A549 (cell line): ENCODE measurements around the gene LLCFC1. TPM values are rescaled to one million over a fixed set of nuclear protein-coding genes. Genes with fewer than 3 reads are reported as not detected.
A peak's percentile ranks its signal among the peaks of the same experiment; 100 is the strongest.

Experiments
- ATAC-seq, 2 experiments: fragments of 200-7000 bp in 1 of 2; fragments of >200 bp in 1 of 2; cut with Nextera tagmentation in 1 of 2; cut with Tn5 transposase in 1 of 2; 3 replicates each; pipeline versions ENCODE4 v1.8.0 to v1.9.1; 2018 to 2020; ENCODE audit warnings: mild to moderate bottlenecking in 1 of 2, moderate library complexity in 1 of 2
- CTCF ChIA-PET: fragments of 300-600 bp; sonication (Branson Sonifier 250); formaldehyde crosslinking; extraction: SDS; loops from one replicate; lab custom pipeline; 2021; ENCODE audit warnings: antibody characterized with exemption, inconsistent platforms; lab: Yijun Ruan, JAX
- POLR2A ChIA-PET: fragments of 350-600 bp; formaldehyde crosslinking; extraction: SDS; loops from one replicate; lab custom pipeline; 2021; ENCODE audit warnings: antibody characterized with exemption, inconsistent platforms; lab: Yijun Ruan, JAX
- DNase-seq, 2 experiments: peaks; one replicate each; pipeline versions ENCODE4 v3.0.0 to v3.0.0-alpha.2; 2011 to 2016; ENCODE audit warnings: low read depth in 1 of 2, low spot score in 1 of 2
- FAIRE-seq: peaks from 2 replicates; lab custom pipeline; 2011; peaks lifted over from hg19 to GRCh38; lab: Jason Lieb, UNC
- H3K27ac ChIP-seq, 2 experiments: fragments of >200 bp; sonication (Bioruptor Twin); formaldehyde crosslinking; 3 replicates each; pipeline ENCODE4 v1.5.1; 2016 to 2017
- H3K4me1 ChIP-seq: fragments of >200 bp; sonication (Bioruptor Twin); formaldehyde crosslinking; 3 replicates; pipeline ENCODE4 v1.6.1; 2016
- H3K4me2 ChIP-seq: fragments of >200 bp; sonication (Bioruptor Twin); formaldehyde crosslinking; 3 replicates; pipeline ENCODE4 v1.6.1; 2016
- H3K4me3 ChIP-seq: fragments of >200 bp; sonication (Bioruptor Twin); formaldehyde crosslinking; 3 replicates; pipeline ENCODE4 v1.5.1; 2016
- H3K9me3 ChIP-seq: fragments of >200 bp; sonication (Bioruptor Twin); formaldehyde crosslinking; 3 replicates; pipeline ENCODE4 v1.6.1; 2016
- BHLHE40 ChIP-seq: IDR thresholded peaks from 2 replicates; pipeline ENCODE4 v1.6.1; 2012; ENCODE audit warnings: low read depth, low read length, inconsistent platforms
- CEBPB ChIP-seq, 2 experiments: fragments of >200 bp in 1 of 2; sonication (Bioruptor Twin) in 1 of 2; formaldehyde crosslinking in 1 of 2; IDR thresholded peaks; 2 replicates each; pipeline ENCODE4 v1.6.1; 2012 to 2016
- EP300 ChIP-seq, 2 experiments: fragments of >200 bp; sonication (Bioruptor Twin); formaldehyde crosslinking; IDR thresholded peaks; 2 replicates in 1 of 2; 3 replicates in 1 of 2; pipeline ENCODE4 v1.6.1; 2016 to 2017
- ESRRA ChIP-seq: fragments of 150-350 bp; IDR thresholded peaks from 2 replicates; pipeline ENCODE4 v1.6.1; 2014; ENCODE audit warnings: mild to moderate bottlenecking, low read length, borderline replicate concordance
- FOSB ChIP-seq: fragments of 250-450 bp; sonication (Bioruptor Pico); IDR thresholded peaks from 2 replicates; pipeline ENCODE4 v1.5.0; 2020; ENCODE audit warnings: mild to moderate bottlenecking, moderate library complexity
- HEYL ChIP-seq: fragments of 250-450 bp; sonication (Bioruptor Pico); IDR thresholded peaks from 2 replicates; pipeline ENCODE4 v1.8.0; 2021; ENCODE audit warnings: mild to moderate bottlenecking, moderate library complexity
- HOXB13 ChIP-seq: fragments of 250-450 bp; sonication (Bioruptor Pico); IDR thresholded peaks from 2 replicates; pipeline ENCODE4 v1.5.0; 2020; ENCODE audit warnings: low read depth, mild to moderate bottlenecking, moderate library complexity
- KDM5A ChIP-seq: fragments of 200-600 bp; sonication (generic); IDR thresholded peaks from 2 replicates; pipeline ENCODE4 v1.6.1; 2016; ENCODE audit warnings: antibody characterized with exemption, mild to moderate bottlenecking
- MAFK ChIP-seq: fragments of 450-650 bp; IDR thresholded peaks from 2 replicates; pipeline ENCODE4 v1.6.1; 2014; ENCODE audit not compliant: partially characterized antibody
- MAZ ChIP-seq: fragments of 150-350 bp; IDR thresholded peaks from 2 replicates; pipeline ENCODE4 v1.6.1; 2014; ENCODE audit warnings: antibody characterized with exemption, low read depth, low read length, borderline replicate concordance
- NFE2L2 ChIP-seq: fragments of 150-350 bp; conservative IDR thresholded peaks from 2 replicates; pipeline ENCODE4 v1.6.1; 2014; ENCODE audit warnings: low read length
- NR3C1 ChIP-seq: fragments of >200 bp; sonication (Bioruptor Twin); formaldehyde crosslinking; IDR thresholded peaks from 3 replicates; pipeline ENCODE4 v1.6.1; 2017
- POLR2A ChIP-seq: IDR thresholded peaks from 2 replicates; pipeline ENCODE4 v1.6.1; 2012; ENCODE audit warnings: mild to moderate bottlenecking, low read length
- SMC3 ChIP-seq: fragments of >200 bp; sonication (Bioruptor Twin); formaldehyde crosslinking; IDR thresholded peaks from 3 replicates; pipeline ENCODE4 v1.6.1; 2018; ENCODE audit warnings: inconsistent platforms
- SREBF2 ChIP-seq: fragments of 450-650 bp; IDR thresholded peaks from 2 replicates; pipeline ENCODE4 v1.6.1; 2014; ENCODE audit warnings: mild to moderate bottlenecking, moderate library complexity
- ZC3H11A ChIP-seq: fragments of 450-650 bp; IDR thresholded peaks from 2 replicates; pipeline ENCODE4 v1.6.1; 2014; ENCODE audit warnings: antibody characterized with exemption, mild to moderate bottlenecking
- WGBS: methylation state at CpG from one replicate; pipeline ENCODE4 v1.1.6; 2017; ENCODE audit errors: missing lambda C conversion rate; 5-methylcytosine and 5-hydroxymethylcytosine counted together
- polyA plus RNA-seq, 4 experiments: library from polyadenylated mRNA; depleted of rRNA in 3 of 4; stranded (reverse); fragments of >200 nt; fragmentation: RNase III in 1 of 4; extraction: RNeasy Plus Mini Kit Qiagen cat#74134 plus additional on column Dnase treatment in 1 of 4; gene quantifications; 2 replicates in 3 of 4; 3 replicates in 1 of 4; pipeline ENCODE4 v1.2.3, GENCODE V29; 2011 to 2017
- TF ChIP-seq, protein P1 (sequence below): fragments of 250-450 bp; sonication (Bioruptor Pico); IDR thresholded peaks from 2 replicates; pipeline ENCODE4 v1.5.0; 2021; ENCODE audit warnings: mild to moderate bottlenecking, moderate library complexity, borderline replicate concordance
- TF ChIP-seq, protein P2 (sequence below): fragments of 150-350 bp; IDR thresholded peaks from 2 replicates; pipeline ENCODE4 v1.6.1; 2014; ENCODE audit warnings: low read depth, mild to moderate bottlenecking, low read length
- TF ChIP-seq, protein P3 (sequence below): fragments of >200 bp; sonication (Bioruptor Twin); formaldehyde crosslinking; IDR thresholded peaks from 3 replicates; pipeline ENCODE4 v1.6.1; 2016
- TF ChIP-seq, protein P4 (sequence below): IDR thresholded peaks from 2 replicates; pipeline ENCODE4 v1.6.1; 2012; ENCODE audit warnings: low read depth, borderline replicate concordance
- TF ChIP-seq, protein P5 (sequence below): fragments of >200 bp; sonication (Bioruptor Twin); formaldehyde crosslinking; IDR thresholded peaks from 2 replicates; pipeline ENCODE4 v1.6.1; 2016

LLCFC1 gene
- polyA plus RNA-seq, 2 of the 4 experiments (the other 2 are of a cell fraction), result not detected

DNA sequence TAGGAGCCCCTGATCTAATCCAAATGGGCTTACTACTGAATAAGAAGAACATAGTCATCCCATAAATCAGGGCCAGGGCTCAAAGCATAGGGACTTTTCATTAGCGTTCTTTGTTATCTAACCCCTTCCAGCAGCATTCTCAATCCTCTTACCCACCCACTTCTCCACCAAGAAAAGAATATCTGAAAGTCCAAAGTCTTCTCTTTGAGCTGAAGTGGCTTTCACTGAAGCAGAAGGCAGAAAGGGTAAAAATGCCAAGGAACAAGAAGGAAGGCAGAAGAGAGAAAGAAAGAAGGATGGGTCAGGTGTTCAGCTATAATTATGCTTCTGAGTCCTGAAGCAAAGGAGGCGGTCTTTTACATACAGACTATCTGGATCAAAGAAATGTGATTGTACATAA is 15.9 kb upstream of the LLCFC1 start:
- TF ChIP-seq SMC3 (no peak), BHLHE40 (no peak), KDM5A (no peak)

DNA sequence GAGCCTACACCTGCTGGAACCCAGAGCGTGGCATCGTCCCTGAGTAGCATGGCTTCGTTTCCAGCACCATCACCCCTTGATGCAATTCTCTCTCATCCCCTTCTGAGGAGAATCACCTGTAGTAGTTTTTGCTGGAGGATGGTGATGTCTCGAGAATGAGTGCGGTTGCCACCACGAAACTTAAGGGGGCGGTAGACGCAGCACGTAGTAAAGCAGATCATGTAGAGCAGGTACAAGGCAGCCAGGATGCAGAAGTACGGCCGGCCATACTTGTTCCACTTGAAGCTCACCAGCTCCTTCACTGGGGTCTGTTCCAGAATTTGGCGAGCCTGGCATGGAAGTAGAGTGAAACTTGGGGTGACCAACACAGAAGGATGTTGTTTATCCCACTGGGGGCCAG is 13.9 kb upstream of the LLCFC1 start:
- CTCF ChIA-PET, result interaction anchor here (1.2 kb wide), 1 partner anchor 290 kb away, joined by 3 read pairs; no protein-coding TSS in a partner anchor
- Histone ChIP-seq H3K4me2 (no peak overlapping the region), H3K9me3 (no peaks in the 10 kb centered on the region), H3K4me1 (no peaks in the 10 kb centered on the region), H3K4me3 (no peak overlapping the region), H3K27ac (no peak overlapping the region)
- POLR2A ChIA-PET, result no interaction called here
- DNase-seq, result no peak
- ATAC-seq, result 0 out of 6 replicates have a peak, but pooled peaks of 1 of the 2 experiments have one; percentile 32
- 23% methylated on average over 12 of the region's 12 CpGs for WGBS
- no peak for FAIRE-seq
- TF ChIP-seq, protein P1, sequence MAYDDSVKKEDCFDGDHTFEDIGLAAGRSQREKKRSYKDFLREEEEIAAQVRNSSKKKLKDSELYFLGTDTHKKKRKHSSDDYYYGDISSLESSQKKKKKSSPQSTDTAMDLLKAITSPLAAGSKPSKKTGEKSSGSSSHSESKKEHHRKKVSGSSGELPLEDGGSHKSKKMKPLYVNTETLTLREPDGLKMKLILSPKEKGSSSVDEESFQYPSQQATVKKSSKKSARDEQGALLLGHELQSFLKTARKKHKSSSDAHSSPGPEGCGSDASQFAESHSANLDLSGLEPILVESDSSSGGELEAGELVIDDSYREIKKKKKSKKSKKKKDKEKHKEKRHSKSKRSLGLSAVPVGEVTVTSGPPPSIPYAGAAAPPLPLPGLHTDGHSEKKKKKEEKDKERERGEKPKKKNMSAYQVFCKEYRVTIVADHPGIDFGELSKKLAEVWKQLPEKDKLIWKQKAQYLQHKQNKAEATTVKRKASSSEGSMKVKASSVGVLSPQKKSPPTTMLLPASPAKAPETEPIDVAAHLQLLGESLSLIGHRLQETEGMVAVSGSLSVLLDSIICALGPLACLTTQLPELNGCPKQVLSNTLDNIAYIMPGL, result no peak
- no peak for TF ChIP-seq FOSB (CRISPR knock-in tag)
- TF ChIP-seq EP300 (IDR thresholded peaks at IDR 0.05), result no peak
- TF ChIP-seq POLR2A, result no peak
- TF ChIP-seq CEBPB (IDR thresholded peaks at IDR 0.05), result no peak
- TF ChIP-seq, protein P2, sequence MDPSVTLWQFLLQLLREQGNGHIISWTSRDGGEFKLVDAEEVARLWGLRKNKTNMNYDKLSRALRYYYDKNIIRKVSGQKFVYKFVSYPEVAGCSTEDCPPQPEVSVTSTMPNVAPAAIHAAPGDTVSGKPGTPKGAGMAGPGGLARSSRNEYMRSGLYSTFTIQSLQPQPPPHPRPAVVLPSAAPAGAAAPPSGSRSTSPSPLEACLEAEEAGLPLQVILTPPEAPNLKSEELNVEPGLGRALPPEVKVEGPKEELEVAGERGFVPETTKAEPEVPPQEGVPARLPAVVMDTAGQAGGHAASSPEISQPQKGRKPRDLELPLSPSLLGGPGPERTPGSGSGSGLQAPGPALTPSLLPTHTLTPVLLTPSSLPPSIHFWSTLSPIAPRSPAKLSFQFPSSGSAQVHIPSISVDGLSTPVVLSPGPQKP, result no peak
- no peak for TF ChIP-seq ZC3H11A
- TF ChIP-seq MAFK, result no peak
- TF ChIP-seq ESRRA, result no peak
- TF ChIP-seq, protein P3, sequence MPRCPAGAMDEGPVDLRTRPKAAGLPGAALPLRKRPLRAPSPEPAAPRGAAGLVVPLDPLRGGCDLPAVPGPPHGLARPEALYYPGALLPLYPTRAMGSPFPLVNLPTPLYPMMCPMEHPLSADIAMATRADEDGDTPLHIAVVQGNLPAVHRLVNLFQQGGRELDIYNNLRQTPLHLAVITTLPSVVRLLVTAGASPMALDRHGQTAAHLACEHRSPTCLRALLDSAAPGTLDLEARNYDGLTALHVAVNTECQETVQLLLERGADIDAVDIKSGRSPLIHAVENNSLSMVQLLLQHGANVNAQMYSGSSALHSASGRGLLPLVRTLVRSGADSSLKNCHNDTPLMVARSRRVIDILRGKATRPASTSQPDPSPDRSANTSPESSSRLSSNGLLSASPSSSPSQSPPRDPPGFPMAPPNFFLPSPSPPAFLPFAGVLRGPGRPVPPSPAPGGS, result no peak
- TF ChIP-seq, protein P4, sequence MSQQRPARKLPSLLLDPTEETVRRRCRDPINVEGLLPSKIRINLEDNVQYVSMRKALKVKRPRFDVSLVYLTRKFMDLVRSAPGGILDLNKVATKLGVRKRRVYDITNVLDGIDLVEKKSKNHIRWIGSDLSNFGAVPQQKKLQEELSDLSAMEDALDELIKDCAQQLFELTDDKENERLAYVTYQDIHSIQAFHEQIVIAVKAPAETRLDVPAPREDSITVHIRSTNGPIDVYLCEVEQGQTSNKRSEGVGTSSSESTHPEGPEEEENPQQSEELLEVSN, result no peak
- no peak for TF ChIP-seq NFE2L2
- TF ChIP-seq NR3C1, result no peak
- no peak for TF ChIP-seq HOXB13 (CRISPR knock-in tag)
- no peak for TF ChIP-seq SMC3
- no peak for TF ChIP-seq SREBF2
- TF ChIP-seq MAZ, result no peak
- no peak for TF ChIP-seq BHLHE40
- TF ChIP-seq HEYL, result no peak
- TF ChIP-seq, protein P5, sequence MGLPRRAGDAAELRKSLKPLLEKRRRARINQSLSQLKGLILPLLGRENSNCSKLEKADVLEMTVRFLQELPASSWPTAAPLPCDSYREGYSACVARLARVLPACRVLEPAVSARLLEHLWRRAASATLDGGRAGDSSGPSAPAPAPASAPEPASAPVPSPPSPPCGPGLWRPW, result no peak
- TF ChIP-seq, all 56 proteins: peak for 0

More for the DNA sequence above, 15.9 kb upstream of the LLCFC1 start:
- WGBS, result 48% methylated on average over 2 of the region's 2 CpGs
- no peak overlapping the region for H3K4me3 ChIP-seq
- POLR2A ChIA-PET, result no interaction called here
- FAIRE-seq, result no peak
- H3K4me2 ChIP-seq, result no peak overlapping the region
- H3K4me1 ChIP-seq, result no peaks in the 10 kb centered on the region
- H3K9me3 ChIP-seq, result no peaks in the 10 kb centered on the region
- no peak for ATAC-seq
- CTCF ChIA-PET, result interaction anchor here (0.6 to 0.7 kb wide), 2 partner anchors 14 to 70 kb away, joined by 3 read pairs; no protein-coding TSS in a partner anchor
- DNase-seq, result no peak
- H3K27ac ChIP-seq, result no peak overlapping the region
